DOHH2 (cell line): Measurements from ENCODE around the gene SPOUT1.

Experiments
- H3F3A ChIP-seq: fragments of 200-600 bp; sonication (generic), shearing (Covaris generic); 2 replicates; pipeline ENCODE4 v1.6.0; 2016; ENCODE audit warnings: antibody characterized with exemption, mild to moderate bottlenecking; ENCODE audit not compliant: control insufficient read depth, insufficient read depth
- H3K27ac ChIP-seq: fragments of 200-600 bp; sonication (generic); 2 replicates; pipeline ENCODE4 v1.5.1; 2014; ENCODE audit warnings: low read depth, mild to moderate bottlenecking, low read length, moderate library complexity
- H3K27me3 ChIP-seq: fragments of 200-600 bp; sonication (generic); 2 replicates; pipeline ENCODE4 v1.6.1; 2014; ENCODE audit warnings: mild to moderate bottlenecking, low read length, mixed read lengths; ENCODE audit not compliant: control insufficient read depth
- H3K36me3 ChIP-seq: fragments of 200-600 bp; sonication (generic); 2 replicates; pipeline ENCODE4 v1.6.1; 2014; ENCODE audit warnings: mild to moderate bottlenecking, low read length, moderate library complexity, mixed read lengths; ENCODE audit not compliant: control insufficient read depth
- H3K4me1 ChIP-seq: fragments of 200-600 bp; sonication (generic); 2 replicates; pipeline ENCODE4 v1.6.1; 2014; ENCODE audit warnings: mild to moderate bottlenecking, low read length, mixed read lengths; ENCODE audit not compliant: control insufficient read depth
- H3K4me2 ChIP-seq: fragments of 200-600 bp; sonication (generic); 2 replicates; pipeline ENCODE4 v1.6.0; 2014; ENCODE audit warnings: mild to moderate bottlenecking, low read length, moderate library complexity
- H3K4me3 ChIP-seq: fragments of 200-600 bp; sonication (generic); 2 replicates; pipeline ENCODE4 v1.5.1; 2014; ENCODE audit warnings: mild to moderate bottlenecking, low read length, mixed read lengths
- H3K79me2 ChIP-seq: fragments of 200-600 bp; sonication (generic); 2 replicates; pipeline ENCODE4 v1.6.1; 2014; ENCODE audit warnings: mild to moderate bottlenecking, low read length, mixed read lengths; ENCODE audit not compliant: control insufficient read depth
- H3K9me2 ChIP-seq: fragments of 200-600 bp; sonication (generic); replicated peaks from 2 replicates; pipeline ENCODE4 v1.6.1; 2014; ENCODE audit warnings: mild to moderate bottlenecking, low read length, mixed read lengths; ENCODE audit not compliant: control insufficient read depth
- H3K9me3 ChIP-seq: fragments of 200-600 bp; sonication (generic); 2 replicates; pipeline ENCODE4 v1.6.1; 2014; ENCODE audit warnings: antibody characterized with exemption, low read length, mixed read lengths; ENCODE audit not compliant: control insufficient read depth, insufficient read depth
- H4K20me1 ChIP-seq: fragments of 200-600 bp; sonication (generic); 2 replicates; pipeline ENCODE4 v1.6.0; 2014; ENCODE audit warnings: low read depth, mild to moderate bottlenecking, antibody characterized with exemption, low read length, moderate library complexity; ENCODE audit not compliant: control insufficient read depth, insufficient read depth
- CTCF ChIP-seq: fragments of 200-600 bp; sonication (generic); IDR thresholded peaks from one replicate; pipeline ENCODE4 v1.5.1; 2014; ENCODE audit warnings: antibody characterized with exemption, mild to moderate bottlenecking, low read depth, low read length; ENCODE audit not compliant: poor library complexity, severe bottlenecking
- EZH2phosphoT487 ChIP-seq: fragments of 200-600 bp; sonication (generic); IDR thresholded peaks from 2 replicates; pipeline ENCODE4 v1.6.1; 2017; ENCODE audit warnings: borderline replicate concordance, mild to moderate bottlenecking, antibody characterized with exemption, low read length, moderate library complexity, mixed read lengths

SPOUT1 gene

GRCh38 chr9:128807827-128808226 lies 21.8 kb downstream of the SPOUT1 start:
- Histone ChIP-seq H3K27me3 (no peaks in the 10 kb centered on the region), H3K9me3 (no peaks in the 10 kb centered on the region), H3K9me2 (no peaks in the 10 kb centered on the region), H3K4me1 (no peaks in the 10 kb centered on the region), H3K36me3 (peaks cover 40% of the 10 kb centered on the region), H3K4me2 (no peak overlapping the region), H3K4me3 (no peak overlapping the region), H3F3A (peaks cover 3% of the 10 kb centered on the region; the same call in 1 of the 2 replicates), H4K20me1 (no peaks in the 10 kb centered on the region), H3K27ac (no peak overlapping the region), H3K79me2 (no peaks in the 10 kb centered on the region)
- TF ChIP-seq CTCF: no peak
- no peak for TF ChIP-seq EZH2phosphoT487

- no peaks in the 10 kb centered on the region for H3K79me2 ChIP-seq
- H3K9me3 ChIP-seq: no peaks in the 10 kb centered on the region
- H3K27me3 ChIP-seq: no peaks in the 10 kb centered on the region
- H3F3A ChIP-seq: no peaks in the 10 kb centered on the region
- no peaks in the 10 kb centered on the region for H4K20me1 ChIP-seq
- H3K4me1 ChIP-seq: no peaks in the 10 kb centered on the region
- H3K9me2 ChIP-seq: no peaks in the 10 kb centered on the region
- TF ChIP-seq EZH2phosphoT487 (no peak), CTCF (no peak)
- no peak overlapping the region for H3K27ac ChIP-seq
- H3K4me2 ChIP-seq: no peak overlapping the region
- no peak overlapping the region for H3K4me3 ChIP-seq
- H3K36me3 ChIP-seq: peaks cover 52% of the 10 kb centered on the region
These were observed 23.9 kb downstream of the SPOUT1 start for GRCh38 chr9:128805661-128806060.

GRCh38 chr9:128802482-128802881 lies 27.1 kb downstream of the SPOUT1 start:
- no peaks in the 10 kb centered on the region for H3K9me2 ChIP-seq
- H3K36me3 ChIP-seq: peaks cover 67% of the 10 kb centered on the region
- H3K4me3 ChIP-seq: no peak overlapping the region
- H4K20me1 ChIP-seq: no peaks in the 10 kb centered on the region
- H3K4me2 ChIP-seq: no peak overlapping the region
- TF ChIP-seq EZH2phosphoT487 (no peak), CTCF (no peak)
- no peaks in the 10 kb centered on the region for H3K4me1 ChIP-seq
- H3K27me3 ChIP-seq: no peaks in the 10 kb centered on the region
- no peaks in the 10 kb centered on the region for H3F3A ChIP-seq
- H3K9me3 ChIP-seq: no peaks in the 10 kb centered on the region
- H3K27ac ChIP-seq: no peak overlapping the region
- H3K79me2 ChIP-seq: no peaks in the 10 kb centered on the region

- Histone ChIP-seq H3K27me3 (no peaks in the 10 kb centered on the region), H3K4me2 (no peak overlapping the region), H3K4me1 (no peaks in the 10 kb centered on the region), H3K36me3 (peaks cover 60% of the 10 kb centered on the region), H3K79me2 (no peaks in the 10 kb centered on the region), H3K9me3 (no peaks in the 10 kb centered on the region), H3F3A (no peaks in the 10 kb centered on the region), H3K27ac (no peak overlapping the region), H4K20me1 (no peaks in the 10 kb centered on the region), H3K4me3 (no peak overlapping the region), H3K9me2 (no peaks in the 10 kb centered on the region)
- TF ChIP-seq CTCF (no peak), EZH2phosphoT487 (no peak)
These were observed 29.5 kb downstream of the SPOUT1 start for GRCh38 chr9:128800061-128800460.
